ENCODE measurements around the gene VKORC1L1. TPM values are rescaled to one million over a fixed set of nuclear protein-coding genes. Genes with fewer than 3 reads are reported as not detected.
A peak's percentile ranks its signal among the peaks of the same experiment; 100 is the strongest.
"Not testable (repeated sequence)": the region's sequence is repeated elsewhere in the genome, so short reads cannot be mapped to it uniquely, and the experiment has no call there.

The VKORC1L1 gene
- total RNA-seq, 1 experiment from 2014 or later, result 28.5 TPM

DNA sequence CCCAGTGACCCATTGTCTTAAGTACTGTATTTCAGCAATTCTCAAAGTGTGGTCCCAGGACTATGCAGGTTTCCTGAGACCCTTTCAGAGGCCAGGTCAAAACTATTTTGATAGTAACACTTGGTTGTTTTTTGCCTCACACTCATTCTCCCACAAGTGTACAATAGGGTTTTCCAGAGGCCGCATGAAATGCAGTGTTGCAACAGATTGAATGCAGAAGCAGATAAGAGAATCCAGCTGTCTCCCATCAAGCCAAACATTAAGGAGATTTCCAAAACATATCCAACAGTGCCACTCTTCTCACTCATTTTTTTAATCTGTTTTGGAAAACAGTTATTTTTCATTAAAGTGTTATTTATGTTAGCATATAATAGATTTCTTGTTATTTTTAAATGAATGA is 20.0 kb downstream of the VKORC1L1 start:
- peak overlapping the region; percentile 36; the same call in 1 of the 2 replicates for H3K27ac Mint-ChIP-seq
- ChIA-PET CTCF (no interaction called here), POLR2A (no interaction called here)
- 0 out of 2 replicates have a peak, but pooled peaks cover 2% of the 10 kb centered on the region for H3K4me1 Mint-ChIP-seq
- TF ChIP-seq, protein P1, sequence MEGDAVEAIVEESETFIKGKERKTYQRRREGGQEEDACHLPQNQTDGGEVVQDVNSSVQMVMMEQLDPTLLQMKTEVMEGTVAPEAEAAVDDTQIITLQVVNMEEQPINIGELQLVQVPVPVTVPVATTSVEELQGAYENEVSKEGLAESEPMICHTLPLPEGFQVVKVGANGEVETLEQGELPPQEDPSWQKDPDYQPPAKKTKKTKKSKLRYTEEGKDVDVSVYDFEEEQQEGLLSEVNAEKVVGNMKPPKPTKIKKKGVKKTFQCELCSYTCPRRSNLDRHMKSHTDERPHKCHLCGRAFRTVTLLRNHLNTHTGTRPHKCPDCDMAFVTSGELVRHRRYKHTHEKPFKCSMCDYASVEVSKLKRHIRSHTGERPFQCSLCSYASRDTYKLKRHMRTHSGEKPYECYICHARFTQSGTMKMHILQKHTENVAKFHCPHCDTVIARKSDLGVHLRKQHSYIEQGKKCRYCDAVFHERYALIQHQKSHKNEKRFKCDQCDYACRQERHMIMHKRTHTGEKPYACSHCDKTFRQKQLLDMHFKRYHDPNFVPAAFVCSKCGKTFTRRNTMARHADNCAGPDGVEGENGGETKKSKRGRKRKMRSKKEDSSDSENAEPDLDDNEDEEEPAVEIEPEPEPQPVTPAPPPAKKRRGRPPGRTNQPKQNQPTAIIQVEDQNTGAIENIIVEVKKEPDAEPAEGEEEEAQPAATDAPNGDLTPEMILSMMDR (IDR thresholded peaks at IDR 0.05), result no peak
- TF ChIP-seq, protein P2, sequence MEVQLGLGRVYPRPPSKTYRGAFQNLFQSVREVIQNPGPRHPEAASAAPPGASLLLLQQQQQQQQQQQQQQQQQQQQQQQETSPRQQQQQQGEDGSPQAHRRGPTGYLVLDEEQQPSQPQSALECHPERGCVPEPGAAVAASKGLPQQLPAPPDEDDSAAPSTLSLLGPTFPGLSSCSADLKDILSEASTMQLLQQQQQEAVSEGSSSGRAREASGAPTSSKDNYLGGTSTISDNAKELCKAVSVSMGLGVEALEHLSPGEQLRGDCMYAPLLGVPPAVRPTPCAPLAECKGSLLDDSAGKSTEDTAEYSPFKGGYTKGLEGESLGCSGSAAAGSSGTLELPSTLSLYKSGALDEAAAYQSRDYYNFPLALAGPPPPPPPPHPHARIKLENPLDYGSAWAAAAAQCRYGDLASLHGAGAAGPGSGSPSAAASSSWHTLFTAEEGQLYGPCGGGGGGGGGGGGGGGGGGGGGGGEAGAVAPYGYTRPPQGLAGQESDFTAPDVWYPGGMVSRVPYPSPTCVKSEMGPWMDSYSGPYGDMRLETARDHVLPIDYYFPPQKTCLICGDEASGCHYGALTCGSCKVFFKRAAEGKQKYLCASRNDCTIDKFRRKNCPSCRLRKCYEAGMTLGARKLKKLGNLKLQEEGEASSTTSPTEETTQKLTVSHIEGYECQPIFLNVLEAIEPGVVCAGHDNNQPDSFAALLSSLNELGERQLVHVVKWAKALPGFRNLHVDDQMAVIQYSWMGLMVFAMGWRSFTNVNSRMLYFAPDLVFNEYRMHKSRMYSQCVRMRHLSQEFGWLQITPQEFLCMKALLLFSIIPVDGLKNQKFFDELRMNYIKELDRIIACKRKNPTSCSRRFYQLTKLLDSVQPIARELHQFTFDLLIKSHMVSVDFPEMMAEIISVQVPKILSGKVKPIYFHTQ (CRISPR knock-in tag; IDR thresholded peaks at IDR 0.05), result no peak
- TF ChIP-seq ARID4B (CRISPR knock-in tag; IDR thresholded peaks at IDR 0.05; ENCODE audit: borderline replicate concordance) (no peak), TEAD1 (CRISPR knock-in tag; IDR thresholded peaks at IDR 0.05) (no peak), ZNF121 (CRISPR knock-in tag; IDR thresholded peaks at IDR 0.05) (no peak), ETV6 (CRISPR knock-in tag; IDR thresholded peaks at IDR 0.05) (no peak), TEAD4 (CRISPR knock-in tag; IDR thresholded peaks at IDR 0.05) (no peak), ZSCAN18 (CRISPR knock-in tag; IDR thresholded peaks at IDR 0.05) (no peak), ZNF423 (CRISPR knock-in tag; IDR thresholded peaks at IDR 0.05) (no peak), FOXJ3 (CRISPR knock-in tag; IDR thresholded peaks at IDR 0.05; ENCODE audit: borderline replicate concordance) (no peak), ZMAT4 (CRISPR knock-in tag; IDR thresholded peaks at IDR 0.05) (no peak), ZNF263 (CRISPR knock-in tag; IDR thresholded peaks at IDR 0.05; ENCODE audit: low read depth) (no peak), SOX15 (CRISPR knock-in tag; IDR thresholded peaks at IDR 0.05) (no peak)
- H3K27me3 Mint-ChIP-seq (ENCODE audit: low read depth), result no peaks in the 10 kb centered on the region
- peaks cover 19% of the 10 kb centered on the region for H3K36me3 Mint-ChIP-seq
- no peaks in the 10 kb centered on the region for H3K9me3 Mint-ChIP-seq
- DNase-seq (ENCODE audit: low spot score) (no peak), ATAC-seq (no peak)
- H3K4me3 Mint-ChIP-seq, result no peak overlapping the region

DNA sequence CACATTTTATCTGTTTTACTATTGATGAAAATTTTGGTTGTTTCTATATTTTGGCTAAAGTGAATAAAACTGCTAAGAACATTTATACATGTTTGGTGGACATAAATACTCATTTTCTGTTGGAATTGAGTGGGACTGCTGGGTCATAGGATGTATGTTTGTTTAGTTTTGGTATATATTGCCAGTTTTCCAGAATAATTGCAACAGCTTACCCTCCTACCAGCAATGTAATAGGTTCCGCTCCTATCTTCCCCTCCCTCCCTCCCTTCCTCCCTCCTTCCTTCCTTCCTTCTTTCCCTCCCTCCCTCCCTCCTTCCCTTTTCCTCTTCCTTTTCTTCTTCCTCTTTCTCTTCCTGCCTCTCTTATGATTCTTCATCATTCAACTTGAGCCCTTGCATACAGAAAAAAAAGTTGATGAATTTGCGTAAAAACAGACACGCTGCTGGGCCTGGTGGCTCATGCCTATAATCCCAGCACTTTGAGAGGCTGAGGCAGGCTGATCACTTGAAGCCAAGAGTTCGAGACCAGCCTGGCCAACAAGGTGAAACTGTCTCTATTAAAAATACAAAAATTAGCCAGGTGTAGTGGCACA is 23.5 kb downstream of the VKORC1L1 start:
- no peaks in the 10 kb centered on the region for H3K27me3 Mint-ChIP-seq (ENCODE audit: low read depth)
- H3K27ac Mint-ChIP-seq, result no peak overlapping the region
- peaks cover 25% of the 10 kb centered on the region for H3K36me3 Mint-ChIP-seq
- no peak overlapping the region for H3K4me3 Mint-ChIP-seq
- POLR2A ChIA-PET, result no interaction called here
- no peak for TF ChIP-seq ELF4 (CRISPR knock-in tag; IDR thresholded peaks at IDR 0.05; ENCODE audit: low read depth)
- H3K4me1 Mint-ChIP-seq, result 0 out of 2 replicates have a peak, but pooled peaks cover 2% of the 10 kb centered on the region
- CTCF ChIA-PET, result no interaction called here
- ATAC-seq, result no peak
- H3K9me3 Mint-ChIP-seq, result peaks cover 7% of the 10 kb centered on the region; the same call in 1 of the 2 replicates
- no peak for DNase-seq (ENCODE audit: low spot score)

DNA sequence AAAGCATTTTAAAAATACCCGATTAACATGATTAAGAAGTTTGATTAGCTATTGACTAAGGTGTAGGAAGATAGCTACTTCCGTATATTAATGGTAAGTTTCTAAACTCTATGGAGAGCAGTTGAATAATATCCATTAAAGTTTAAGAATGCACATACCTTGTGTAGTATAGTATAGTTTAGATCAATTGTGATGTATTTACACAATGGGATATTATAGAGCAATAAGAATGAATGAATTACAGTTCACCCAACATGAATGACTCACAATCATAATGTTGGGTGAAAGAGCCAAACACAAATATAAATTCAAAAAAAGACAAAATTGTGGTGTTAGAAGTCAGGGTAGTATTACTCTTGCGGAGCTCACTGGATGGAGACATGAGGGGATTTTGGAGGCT is 24.4 kb downstream of the VKORC1L1 start:
- H3K4me3 Mint-ChIP-seq; H3K27me3 Mint-ChIP-seq (ENCODE audit: low read depth); DNase-seq (ENCODE audit: low spot score); H3K27ac Mint-ChIP-seq; ATAC-seq; H3K4me1 Mint-ChIP-seq; CTCF ChIA-PET; POLR2A ChIA-PET: not testable (repeated sequence)
- H3K36me3 Mint-ChIP-seq, result peaks cover 31% of the 10 kb centered on the region
- H3K9me3 Mint-ChIP-seq, result peaks cover 13% of the 10 kb centered on the region

GRCh38 chr7:65898677-65899447 is 26.0 kb downstream of the VKORC1L1 start:
- DNase-seq (ENCODE audit: low spot score); ATAC-seq; H3K4me1 Mint-ChIP-seq; H3K27me3 Mint-ChIP-seq (ENCODE audit: low read depth); POLR2A ChIA-PET; H3K27ac Mint-ChIP-seq; H3K4me3 Mint-ChIP-seq; CTCF ChIA-PET: not testable (repeated sequence)
- Mint-ChIP-seq H3K9me3 (peaks cover 20% of the 10 kb centered on the region), H3K36me3 (peaks cover 33% of the 10 kb centered on the region)

Data from WTC11 (cell line).